Astrocyte (in vitro differentiated cells and primary cell): ENCODE measurements around the gene SLC6A12.

ENCODE experiments used
- CTCF ChIP-seq: IDR thresholded peaks from 2 replicates; pipeline ENCODE4 v1.5.1; 2011; ENCODE audit warnings: low read depth, mild to moderate bottlenecking, inconsistent platforms, low read length, moderate library complexity; ENCODE audit not compliant: insufficient read depth
- EZH2 ChIP-seq: IDR thresholded peaks from 2 replicates; pipeline ENCODE4 v1.6.1; 2012; ENCODE audit warnings: mild to moderate bottlenecking, low read length, inconsistent platforms; ENCODE audit not compliant: insufficient read depth

GRCh38 chr12:220491-220890 is 6.5 kb upstream of the SLC6A12 start:
- no peak for TF ChIP-seq CTCF
- no peak for TF ChIP-seq EZH2
